Fibroblast of pulmonary artery (primary cell): ENCODE results near the gene CUBN.
"Not testable (repeated sequence)": the region's sequence is repeated elsewhere in the genome, so short reads cannot be mapped to it uniquely, and the experiment has no call there.

Experiments used
- DNase-seq: peaks from one replicate; pipeline ENCODE4 v3.0.0-alpha.2; 2010; ENCODE audit warnings: low read depth
- H3K4me3 ChIP-seq: replicated peaks from 2 replicates; pipeline ENCODE4 v1.5.1; 2011; ENCODE audit warnings: low read depth, mild to moderate bottlenecking, control low read depth, low read length, moderate library complexity
- TF ChIP-seq, protein P1 (sequence below): IDR thresholded peaks from 2 replicates; pipeline ENCODE4 v1.5.1; 2011; ENCODE audit warnings: mild to moderate bottlenecking, control low read depth, low read length, inconsistent platforms; ENCODE audit errors: missing control alignments

Gene CUBN

DNA sequence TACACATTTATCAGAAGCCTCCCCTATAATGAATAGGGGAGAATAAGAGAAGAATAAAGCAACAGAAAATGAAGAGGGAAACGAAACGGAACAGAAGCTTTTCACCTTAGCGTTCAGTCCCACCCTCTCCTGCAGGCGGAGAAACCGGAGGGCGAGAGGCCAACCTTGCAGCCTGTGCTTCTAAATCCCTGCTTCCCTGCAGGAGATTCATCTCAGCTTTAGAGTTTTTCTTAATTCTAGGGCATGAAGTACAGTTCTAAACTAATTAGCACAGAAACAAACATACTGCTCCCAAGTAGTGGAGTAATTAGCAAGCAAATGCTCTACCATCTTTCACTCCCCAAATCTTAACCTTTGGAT lies 107.2 kb downstream of the CUBN start:
- H3K4me3 ChIP-seq: no peak overlapping the region
- no peak for DNase-seq
- TF ChIP-seq, protein P1, sequence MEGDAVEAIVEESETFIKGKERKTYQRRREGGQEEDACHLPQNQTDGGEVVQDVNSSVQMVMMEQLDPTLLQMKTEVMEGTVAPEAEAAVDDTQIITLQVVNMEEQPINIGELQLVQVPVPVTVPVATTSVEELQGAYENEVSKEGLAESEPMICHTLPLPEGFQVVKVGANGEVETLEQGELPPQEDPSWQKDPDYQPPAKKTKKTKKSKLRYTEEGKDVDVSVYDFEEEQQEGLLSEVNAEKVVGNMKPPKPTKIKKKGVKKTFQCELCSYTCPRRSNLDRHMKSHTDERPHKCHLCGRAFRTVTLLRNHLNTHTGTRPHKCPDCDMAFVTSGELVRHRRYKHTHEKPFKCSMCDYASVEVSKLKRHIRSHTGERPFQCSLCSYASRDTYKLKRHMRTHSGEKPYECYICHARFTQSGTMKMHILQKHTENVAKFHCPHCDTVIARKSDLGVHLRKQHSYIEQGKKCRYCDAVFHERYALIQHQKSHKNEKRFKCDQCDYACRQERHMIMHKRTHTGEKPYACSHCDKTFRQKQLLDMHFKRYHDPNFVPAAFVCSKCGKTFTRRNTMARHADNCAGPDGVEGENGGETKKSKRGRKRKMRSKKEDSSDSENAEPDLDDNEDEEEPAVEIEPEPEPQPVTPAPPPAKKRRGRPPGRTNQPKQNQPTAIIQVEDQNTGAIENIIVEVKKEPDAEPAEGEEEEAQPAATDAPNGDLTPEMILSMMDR: no peak

DNA sequence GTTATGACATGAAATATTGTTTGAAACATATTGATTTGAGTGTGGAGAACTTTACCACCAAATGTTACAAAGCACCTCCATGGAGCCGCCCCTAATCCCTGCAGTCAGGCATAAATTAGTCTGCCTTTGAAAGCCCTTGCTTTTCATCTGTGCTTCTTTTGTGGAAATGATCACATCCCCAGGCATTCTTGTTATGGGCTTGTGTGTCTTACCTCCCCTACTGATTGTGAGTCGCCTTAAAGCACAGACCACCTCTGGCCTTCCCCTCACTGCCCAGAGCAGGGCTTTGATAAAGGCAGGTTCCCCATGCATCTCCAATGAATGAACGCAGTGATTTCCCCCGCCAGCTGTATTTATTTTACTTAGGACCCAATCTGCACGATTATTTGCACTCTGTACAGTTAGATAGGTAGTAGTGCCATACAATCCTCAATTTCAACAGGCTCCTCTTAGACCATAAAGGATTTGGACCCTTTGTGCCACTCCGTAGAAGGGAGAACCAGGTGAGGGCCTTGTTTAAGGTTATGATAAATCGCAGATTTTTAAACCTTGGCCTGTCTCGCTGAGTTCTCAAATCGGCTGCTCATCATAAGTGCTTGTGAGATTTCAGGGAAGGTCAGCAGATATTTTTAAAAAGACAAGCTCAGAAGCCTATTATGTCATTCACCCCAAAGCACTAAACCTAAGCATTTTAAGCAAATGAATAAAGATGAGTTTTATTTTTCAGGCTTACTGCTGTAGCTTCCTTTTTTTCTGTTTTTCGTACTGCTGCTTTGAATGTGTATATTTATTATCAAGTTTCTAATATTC lies 107.8 kb downstream of the CUBN start:
- DNase-seq: no peak
- no peak overlapping the region for H3K4me3 ChIP-seq
- TF ChIP-seq, protein P1: no peak

DNA sequence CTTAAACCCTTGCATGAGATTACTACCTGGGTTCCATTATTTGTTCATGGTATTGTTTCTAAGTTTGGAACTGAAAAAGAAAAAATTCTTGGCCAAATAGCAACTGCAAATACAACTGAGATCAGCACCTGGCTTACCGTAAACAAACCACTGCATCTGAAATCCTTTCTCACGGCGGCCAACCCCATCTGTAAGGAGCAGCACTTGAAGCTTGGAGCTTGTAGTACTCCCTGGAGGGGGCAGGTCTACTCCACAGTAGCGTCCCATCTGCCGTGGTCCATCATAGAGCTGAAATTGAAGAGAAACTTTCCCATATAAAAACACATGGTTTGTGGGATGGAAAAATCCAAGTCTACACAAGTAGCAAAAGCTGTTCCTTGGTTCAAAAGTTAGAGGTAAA lies 109.9 kb downstream of the CUBN start:
- H3K4me3 ChIP-seq: no peak overlapping the region
- TF ChIP-seq, protein P1: no peak
- DNase-seq: no peak

DNA sequence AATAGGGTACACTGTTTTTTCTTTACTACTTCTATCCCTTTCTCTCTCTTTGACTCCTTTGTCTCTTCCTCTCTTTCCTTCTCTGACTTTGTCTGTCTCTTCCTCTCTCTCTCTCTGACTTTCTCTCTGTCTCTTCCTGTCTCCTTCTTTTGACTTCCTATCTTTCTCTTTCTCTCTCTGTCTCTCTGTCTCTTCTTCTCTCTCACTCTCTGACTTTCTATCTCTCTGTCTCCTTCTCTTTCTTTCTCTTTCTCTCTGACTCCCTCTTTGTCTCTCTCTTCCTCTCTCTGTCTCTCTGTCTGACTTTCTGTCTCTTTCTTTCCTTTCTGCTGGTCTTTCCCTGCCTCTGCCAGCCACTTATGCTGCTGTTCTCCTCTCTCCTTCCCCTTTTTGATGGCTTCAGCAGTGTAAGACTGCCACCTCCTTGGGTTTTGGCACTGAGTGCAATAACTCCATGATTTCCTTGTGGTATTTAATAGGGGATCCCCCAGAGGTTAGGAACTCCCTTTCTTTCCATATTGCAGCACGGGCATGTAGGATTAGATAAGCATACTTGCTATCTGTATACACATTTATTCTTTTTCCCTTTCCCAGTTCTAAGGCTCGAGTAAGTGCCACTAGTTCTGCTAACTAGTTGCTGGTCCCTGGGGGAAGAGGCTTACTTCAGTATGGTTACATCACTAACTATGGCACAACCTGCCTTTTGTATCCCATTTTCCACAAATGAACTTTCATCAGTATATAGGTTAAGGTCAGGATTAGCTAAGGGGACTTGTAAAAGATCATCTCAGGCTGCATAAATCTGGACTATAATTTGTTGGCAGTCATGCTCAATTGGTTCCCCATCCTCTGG lies 116.3 kb downstream of the CUBN start:
- not testable (repeated sequence) for H3K4me3 ChIP-seq, DNase-seq

DNA sequence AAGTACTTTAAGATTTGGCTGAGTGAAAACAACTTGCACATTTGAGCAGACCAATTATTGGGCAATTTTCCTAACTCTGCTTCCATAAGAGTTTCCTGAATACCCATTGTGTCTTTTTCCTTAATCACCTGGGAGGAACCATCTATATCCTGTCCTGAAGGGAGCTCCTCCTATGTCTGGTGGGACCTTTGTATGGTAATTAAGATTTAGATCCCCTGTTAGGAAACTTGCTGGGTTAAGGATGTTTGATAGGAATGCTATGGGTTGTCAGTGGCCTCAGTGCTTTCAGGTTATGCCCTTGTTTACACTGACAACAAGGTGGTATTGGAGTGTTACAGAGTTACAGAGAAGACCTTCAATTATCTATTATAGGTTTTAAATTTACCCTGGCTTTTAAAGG lies 116.9 kb downstream of the CUBN start:
- DNase-seq, H3K4me3 ChIP-seq: not testable (repeated sequence)

DNA sequence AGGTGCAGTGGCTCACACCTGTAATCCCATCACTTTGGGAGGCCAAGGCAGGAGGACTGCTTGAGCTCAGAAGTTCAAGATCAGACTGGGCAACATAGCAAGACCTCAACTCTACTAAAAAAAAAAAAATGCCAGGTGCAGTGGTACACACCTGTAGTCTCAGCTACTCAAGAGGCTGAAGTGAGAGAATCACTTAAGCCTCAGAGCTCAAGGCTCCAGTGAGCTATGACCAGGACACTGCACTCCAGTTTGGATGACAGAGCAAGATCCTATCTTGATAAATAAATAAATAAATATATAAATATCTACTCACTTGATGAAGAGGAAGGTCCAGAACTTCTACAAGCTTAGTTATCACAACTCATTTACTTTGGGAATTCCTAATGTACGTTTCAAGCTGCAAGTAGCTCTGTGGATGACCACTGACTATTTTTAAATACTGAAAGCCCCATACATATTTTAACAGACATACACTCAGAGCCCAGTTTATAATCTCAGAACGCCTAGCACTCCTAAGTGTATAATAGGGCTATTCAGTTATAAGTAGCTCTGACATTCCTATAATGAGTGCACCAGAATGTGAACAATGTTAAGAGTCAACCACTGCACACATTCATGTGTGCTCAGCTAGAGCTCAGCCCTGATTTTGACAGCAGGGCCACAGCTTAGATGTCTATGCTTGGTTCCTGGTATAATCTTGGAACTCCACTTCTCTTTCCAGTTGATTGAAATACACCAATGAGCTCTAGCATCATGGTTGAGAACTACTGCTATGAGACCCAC lies 119.1 kb downstream of the CUBN start:
- H3K4me3 ChIP-seq: no peak overlapping the region
- no peak for DNase-seq
- TF ChIP-seq, protein P1: no peak

DNA sequence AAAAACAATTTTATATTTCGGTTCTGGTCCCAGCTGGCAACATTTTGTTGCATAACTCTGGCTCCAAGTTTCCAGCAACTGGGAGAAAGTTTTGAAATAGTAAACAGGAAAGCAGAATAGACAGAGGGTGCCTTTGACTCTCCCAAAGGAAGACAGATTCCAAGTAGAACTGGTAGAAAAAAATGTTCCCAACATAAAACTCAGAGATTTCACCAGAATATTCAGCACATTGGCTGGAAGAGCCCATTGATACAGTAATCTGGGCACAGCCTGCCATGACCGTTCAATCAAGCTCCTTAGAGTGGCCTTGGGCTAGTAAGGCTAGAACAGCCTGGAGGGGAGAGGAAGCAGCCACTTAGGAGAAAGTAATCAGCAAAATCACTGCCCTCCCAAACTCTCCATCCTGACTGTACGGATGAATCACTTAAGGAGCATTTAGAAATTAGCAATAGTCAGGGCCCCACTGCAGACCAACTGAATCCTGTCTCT lies 120.4 kb downstream of the CUBN start:
- TF ChIP-seq, protein P1: no peak
- peak; percentile 86 for DNase-seq
- no peak overlapping the region for H3K4me3 ChIP-seq
